ENCODE measurements around the gene DTX3.

The DTX3 gene

GRCh38 chr12:57619434-57620244 is 15.0 kb downstream of the DTX3 start:
- DNase-seq (ENCODE audit: low read depth, low spot score), result peak; percentile 64

- DNase-seq (ENCODE audit: low read depth, low spot score), result no peak
These were observed 15.8 kb downstream of the DTX3 start for GRCh38 chr12:57620245-57620935.

- no peak for DNase-seq (ENCODE audit: low read depth, low spot score)
These were observed 16.4 kb downstream of the DTX3 start for GRCh38 chr12:57620936-57621496.

- peak; percentile 69 for DNase-seq (ENCODE audit: low read depth, low spot score)
These were observed 17.1 kb downstream of the DTX3 start for GRCh38 chr12:57621497-57622292.

- DNase-seq (ENCODE audit: low read depth, low spot score), result no peak
These were observed 17.9 kb downstream of the DTX3 start for GRCh38 chr12:57622293-57623245.

GRCh38 chr12:57623385-57623784 is 18.8 kb downstream of the DTX3 start:
- no peak for DNase-seq (ENCODE audit: low read depth, low spot score)

- no peak for DNase-seq (ENCODE audit: low read depth, low spot score)
These were observed 19.3 kb downstream of the DTX3 start for GRCh38 chr12:57623811-57624390.

GRCh38 chr12:57624441-57625220 is 20.0 kb downstream of the DTX3 start:
- no peak for DNase-seq (ENCODE audit: low read depth, low spot score)

GRCh38 chr12:57625261-57626032 is 20.8 kb downstream of the DTX3 start:
- DNase-seq (ENCODE audit: low read depth, low spot score), result no peak

GRCh38 chr12:57626111-57626920 is 21.7 kb downstream of the DTX3 start:
- no peak for DNase-seq (ENCODE audit: low read depth, low spot score)

GRCh38 chr12:57626921-57627445 is 22.4 kb downstream of the DTX3 start:
- no peak for DNase-seq (ENCODE audit: low read depth, low spot score)

- DNase-seq (ENCODE audit: low read depth, low spot score), result peak; percentile 18
These were observed 23.1 kb downstream of the DTX3 start for GRCh38 chr12:57627501-57628279.

GRCh38 chr12:57628280-57629191 is 23.9 kb downstream of the DTX3 start:
- no peak for DNase-seq (ENCODE audit: low read depth, low spot score)

GRCh38 chr12:57629897-57630471 is 25.4 kb downstream of the DTX3 start:
- DNase-seq (ENCODE audit: low read depth, low spot score), result peak; percentile 2

- no peak for DNase-seq (ENCODE audit: low read depth, low spot score)
These were observed 26.3 kb downstream of the DTX3 start for GRCh38 chr12:57630891-57631433.
